ENCODE data around the gene DDAH1.

DNA sequence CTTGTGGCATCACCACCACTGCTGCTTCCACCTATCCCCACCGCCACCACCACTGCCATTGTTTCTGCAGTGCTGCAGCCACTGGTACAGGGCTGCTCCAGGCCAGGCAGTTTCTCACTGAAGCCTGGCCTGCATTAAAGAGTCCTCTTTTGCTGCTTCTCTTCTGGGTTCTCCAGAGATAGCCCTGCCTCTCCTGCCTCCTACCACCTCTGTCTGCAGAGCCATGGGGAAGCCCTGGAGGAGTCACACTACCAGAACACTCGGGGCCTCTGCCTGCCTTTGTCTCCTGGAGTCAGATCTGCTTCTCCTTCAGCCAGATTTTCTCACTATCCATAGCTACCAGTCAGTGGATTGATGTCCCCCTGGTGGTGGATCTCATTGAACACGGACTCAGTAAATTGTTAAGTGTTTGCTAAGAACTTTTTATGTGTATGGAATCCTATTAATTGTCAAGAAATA lies 37.7 kb upstream of the DDAH1 start:
- TF ChIP-seq, protein P1, sequence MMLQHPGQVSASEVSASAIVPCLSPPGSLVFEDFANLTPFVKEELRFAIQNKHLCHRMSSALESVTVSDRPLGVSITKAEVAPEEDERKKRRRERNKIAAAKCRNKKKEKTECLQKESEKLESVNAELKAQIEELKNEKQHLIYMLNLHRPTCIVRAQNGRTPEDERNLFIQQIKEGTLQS (IDR thresholded peaks at IDR 0.05; ENCODE audit: insufficient read depth, low read depth, low read length) = no peak
- TF ChIP-seq SUZ12 (IDR thresholded peaks at IDR 0.05; ENCODE audit: low read length) = no peak
- TF ChIP-seq CTCF (IDR thresholded peaks at IDR 0.05; ENCODE audit: control extremely low read depth in 1 of 3, insufficient read depth in 1 of 3, low read depth in 1 of 3, low read length in 3 of 3) = peak in 2 of 3 experiments; percentile 59 to 66; a peak in 3 of 4 replicates
- no peak for TF ChIP-seq E2F6 (IDR thresholded peaks at IDR 0.05)
- TF ChIP-seq, protein P2, sequence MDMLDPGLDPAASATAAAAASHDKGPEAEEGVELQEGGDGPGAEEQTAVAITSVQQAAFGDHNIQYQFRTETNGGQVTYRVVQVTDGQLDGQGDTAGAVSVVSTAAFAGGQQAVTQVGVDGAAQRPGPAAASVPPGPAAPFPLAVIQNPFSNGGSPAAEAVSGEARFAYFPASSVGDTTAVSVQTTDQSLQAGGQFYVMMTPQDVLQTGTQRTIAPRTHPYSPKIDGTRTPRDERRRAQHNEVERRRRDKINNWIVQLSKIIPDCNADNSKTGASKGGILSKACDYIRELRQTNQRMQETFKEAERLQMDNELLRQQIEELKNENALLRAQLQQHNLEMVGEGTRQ (IDR thresholded peaks at IDR 0.05; ENCODE audit: low read length) = no peak
- no peak for TF ChIP-seq JUND (IDR thresholded peaks at IDR 0.05; ENCODE audit: low read length)
- peak; percentile 62 to 72 for TF ChIP-seq RAD21 (IDR thresholded peaks at IDR 0.05 in 1 of 2, conservative IDR thresholded peaks at IDR 0.05 in 1 of 2; ENCODE audit: low read depth in 2 of 2, low read length in 2 of 2)
- no peak for TF ChIP-seq EGR1 (IDR thresholded peaks at IDR 0.05; ENCODE audit: borderline replicate concordance, low read depth, low read length)
- TF ChIP-seq GABPA (IDR thresholded peaks at IDR 0.05; ENCODE audit: borderline replicate concordance, insufficient read depth, low read length) = no peak
- TF ChIP-seq EZH2 (IDR thresholded peaks at IDR 0.05; ENCODE audit: low read depth, low read length, severe bottlenecking) = no peak
- TF ChIP-seq POLR2AphosphoS5 (IDR thresholded peaks at IDR 0.05; ENCODE audit: low read depth, low read length) = no peak
- TF ChIP-seq POLR2A (IDR thresholded peaks at IDR 0.05; ENCODE audit: control extremely low read depth in 1 of 2, low read depth in 2 of 2, low read length in 2 of 2) = no peak
